DMS114 treated with DMSO at 0.1 percent for 48 hours (cell line): ENCODE data around the gene NEAT1.

Experiments used
- DNase-seq: peaks from one replicate; lab custom pipeline; 2025; ENCODE audit not compliant: unreplicated experiment; lab: John Stamatoyannopoulos, UW

Gene NEAT1

DNA sequence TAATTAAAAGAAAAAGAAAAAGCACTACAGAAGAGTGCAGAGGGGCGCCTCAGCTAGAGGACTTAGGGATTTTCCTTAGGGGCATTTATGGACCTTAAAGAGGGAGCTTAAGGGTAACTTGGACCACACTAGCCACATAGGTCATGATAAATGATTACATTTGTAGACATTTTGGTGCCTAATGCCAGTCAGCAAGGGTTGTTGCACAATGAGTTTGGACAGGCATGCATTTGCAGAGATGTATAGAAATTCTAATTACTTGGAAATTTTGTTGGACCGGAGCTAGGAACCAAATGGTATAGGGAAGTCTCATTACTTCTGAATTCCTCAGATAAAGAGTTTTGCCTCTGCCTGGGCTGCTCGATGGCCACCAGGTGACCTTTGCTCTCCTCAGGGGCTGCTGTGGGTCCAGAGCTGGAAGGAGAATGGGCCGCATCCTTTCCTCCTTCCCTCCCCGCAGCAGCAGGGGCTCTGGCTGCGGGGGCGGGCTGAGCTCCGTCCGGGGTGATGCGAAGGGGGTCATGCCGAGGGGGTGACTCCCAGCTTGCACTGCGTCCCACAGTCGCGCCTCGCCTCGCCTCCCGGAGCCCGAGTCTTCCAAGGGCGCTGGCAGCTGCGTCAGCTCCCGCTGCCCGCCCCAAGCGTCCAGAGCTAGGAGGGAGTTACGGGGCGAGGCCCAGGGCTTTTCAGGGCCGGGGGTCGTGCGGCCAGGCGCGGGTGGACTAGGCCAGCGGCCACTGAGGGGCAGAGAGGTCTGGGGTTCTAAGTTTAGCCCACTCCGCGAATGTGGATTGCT, 56.0 kb downstream of the NEAT1 start:
- no peak for DNase-seq

- peak; percentile 65 for DNase-seq
Observed at GRCh38 chr11:65479184-65480145, 56.9 kb downstream of the NEAT1 start.

DNA sequence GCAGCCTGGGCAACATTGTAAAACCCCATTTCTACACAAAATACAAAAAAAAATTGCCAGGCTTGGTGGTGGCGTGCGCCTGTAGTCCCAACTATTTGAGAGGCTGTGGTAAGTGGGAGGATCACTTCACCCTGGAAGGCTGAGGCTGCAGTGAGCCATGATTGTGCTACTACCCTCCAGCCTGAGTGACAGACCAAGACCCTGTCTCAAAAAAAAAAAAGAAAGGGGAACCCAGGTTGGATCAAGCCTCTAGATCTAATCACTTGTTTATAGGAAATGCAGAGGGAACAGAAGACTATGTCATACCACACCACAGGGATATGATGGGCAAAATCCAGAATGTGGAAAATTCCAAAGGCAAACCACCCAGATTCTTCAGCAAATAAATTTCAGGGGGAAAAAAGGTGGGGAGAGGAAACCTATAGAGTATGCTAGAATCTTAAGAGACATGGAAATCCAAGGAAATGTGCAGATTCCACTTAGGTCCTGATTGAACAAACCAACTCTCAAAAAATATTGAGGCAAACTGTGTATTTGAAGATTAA, 59.8 kb downstream of the NEAT1 start:
- no peak for DNase-seq

DNA sequence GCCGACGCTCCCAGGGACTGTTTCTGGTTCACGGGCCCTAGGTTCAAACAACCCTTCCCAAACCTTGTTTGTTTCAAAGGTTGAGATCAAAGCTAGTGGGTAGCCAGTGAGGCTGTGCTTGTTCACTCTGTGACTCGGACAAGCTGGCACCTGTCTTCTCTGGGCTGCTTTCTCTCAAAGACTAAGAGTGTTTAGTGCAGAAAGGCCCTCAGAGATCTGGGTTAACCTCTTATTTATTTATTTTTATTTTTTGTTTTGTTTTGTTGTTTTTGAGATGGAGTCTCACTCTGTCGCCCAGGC, 63.3 kb downstream of the NEAT1 start:
- DNase-seq = no peak

GRCh38 chr11:65486570-65487466, 64.2 kb downstream of the NEAT1 start:
- DNase-seq = no peak

GRCh38 chr11:65487467-65488272, 65.1 kb downstream of the NEAT1 start:
- peak; percentile 99 for DNase-seq

GRCh38 chr11:65488273-65489034, 65.9 kb downstream of the NEAT1 start:
- DNase-seq = no peak

- no peak for DNase-seq
Observed at GRCh38 chr11:65489035-65489705, 66.6 kb downstream of the NEAT1 start.

DNA sequence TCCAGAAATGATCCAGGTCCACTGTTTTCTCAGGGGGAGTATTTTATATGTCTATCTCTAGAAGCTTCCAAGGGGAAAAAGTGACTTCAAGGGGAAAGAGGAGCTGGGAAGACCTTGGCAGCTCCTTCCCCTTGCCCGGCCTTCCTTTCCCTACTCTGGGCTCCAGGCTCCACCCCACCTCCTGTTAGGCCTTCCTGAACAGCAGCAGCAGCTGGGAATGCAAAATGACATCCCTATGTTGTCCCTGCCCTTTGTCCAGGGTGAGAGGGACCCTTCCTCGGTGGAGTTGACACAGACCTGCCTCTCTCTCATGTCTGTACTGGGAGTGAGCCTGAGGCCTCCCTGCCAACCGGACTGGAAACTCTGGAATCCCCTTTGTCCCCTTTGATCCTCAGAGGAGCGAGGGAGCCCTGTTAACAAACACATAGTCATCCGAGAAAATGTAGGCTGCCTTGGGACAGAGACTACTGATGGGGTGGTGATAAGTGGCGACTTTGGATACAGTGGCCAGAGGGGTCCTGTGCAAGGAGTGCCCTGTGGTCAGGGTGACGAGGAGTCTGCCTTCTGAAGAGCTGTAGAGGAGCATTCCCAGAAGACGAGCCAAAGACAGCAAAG, 67.2 kb downstream of the NEAT1 start:
- no peak for DNase-seq

GRCh38 chr11:65491163-65491465, 68.5 kb downstream of the NEAT1 start:
- DNase-seq = no peak

DNA sequence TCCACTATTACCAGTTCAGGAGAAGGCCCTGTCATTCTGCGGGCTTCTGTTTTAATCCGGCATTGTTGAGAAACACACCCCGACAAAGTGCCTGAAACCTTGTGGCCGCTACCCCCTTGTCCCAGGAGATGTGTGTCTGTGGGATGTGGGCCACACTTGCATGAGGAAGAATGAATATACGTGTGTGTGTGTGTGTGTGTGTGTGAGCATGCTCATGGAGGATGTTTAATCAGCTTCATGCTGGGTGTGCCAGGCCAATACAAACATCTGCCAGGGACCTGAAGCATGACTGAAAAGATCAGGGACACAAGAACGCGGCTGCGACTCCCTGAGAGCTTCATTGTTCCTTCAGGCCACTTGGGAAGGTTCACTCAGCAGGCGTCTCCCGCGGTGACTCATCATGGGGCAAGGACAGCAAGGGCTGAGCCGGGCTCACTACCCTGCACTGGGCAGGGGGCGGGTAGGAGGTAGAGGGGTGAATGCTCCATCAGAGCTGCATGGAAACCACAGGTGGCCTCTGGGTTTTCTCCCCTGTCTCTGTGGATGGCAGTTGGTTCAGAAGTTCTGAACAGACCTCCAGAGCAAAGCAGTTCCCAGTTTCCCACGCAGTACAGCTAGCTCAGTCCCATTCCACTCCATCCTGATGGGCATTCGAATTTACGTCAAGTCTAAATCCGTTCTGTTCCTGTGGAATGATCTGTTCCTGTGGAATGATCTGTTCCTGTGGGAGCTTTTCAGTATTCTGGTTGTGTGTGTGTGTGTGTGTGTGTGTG, 69.2 kb downstream of the NEAT1 start:
- DNase-seq = no peak

DNA sequence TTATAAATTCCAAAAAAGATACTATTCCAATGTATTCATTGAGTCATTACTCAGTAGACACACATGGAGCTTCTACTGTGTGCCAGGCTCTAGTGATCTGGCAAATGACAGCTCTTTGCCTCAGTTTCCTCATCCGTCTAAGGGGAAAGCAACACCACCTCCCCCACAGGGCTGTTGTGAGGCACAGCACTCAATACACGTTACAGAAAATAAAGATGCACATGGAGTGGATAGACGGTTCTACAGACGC, 69.7 kb downstream of the NEAT1 start:
- DNase-seq = no peak

DNA sequence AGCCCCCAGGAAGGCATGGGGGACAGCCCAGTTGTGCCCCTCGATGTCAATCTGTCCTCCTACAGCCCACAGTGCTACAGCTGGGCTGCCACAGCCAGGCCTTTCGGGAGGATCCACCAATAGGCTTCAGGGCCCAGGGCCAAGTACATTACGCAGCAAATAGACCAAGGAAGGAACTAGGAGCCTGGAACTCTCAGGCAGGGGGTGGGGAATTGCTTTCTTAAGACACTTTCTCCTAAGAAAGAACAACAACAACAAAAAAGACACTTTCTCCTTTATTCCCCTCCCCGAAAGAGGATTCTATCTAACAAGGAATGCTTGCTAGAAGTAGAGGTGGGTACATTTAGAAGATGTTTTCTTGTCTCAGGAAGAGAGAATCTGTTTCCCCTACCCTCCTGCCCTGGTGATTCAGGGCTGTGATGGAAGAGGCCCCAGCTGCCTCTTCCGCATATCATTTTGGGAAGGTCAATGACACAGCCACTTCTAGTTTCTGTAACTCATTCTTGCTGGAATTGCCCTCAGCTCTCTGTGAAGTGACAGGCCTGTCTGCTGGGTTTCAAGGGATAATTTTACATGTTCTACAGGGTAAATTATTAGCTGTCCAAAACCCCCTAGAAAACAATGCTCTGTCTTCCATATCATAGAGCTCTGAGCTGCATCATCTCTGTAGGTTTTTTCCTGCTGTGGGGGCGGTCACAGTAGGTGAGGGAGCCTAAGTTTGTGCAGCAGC, 70.2 kb downstream of the NEAT1 start:
- DNase-seq = peak; percentile 58

GRCh38 chr11:65493367-65494176, 71.0 kb downstream of the NEAT1 start:
- DNase-seq = no peak
